Measurements from ENCODE around the gene OSBPL1A.

DNA sequence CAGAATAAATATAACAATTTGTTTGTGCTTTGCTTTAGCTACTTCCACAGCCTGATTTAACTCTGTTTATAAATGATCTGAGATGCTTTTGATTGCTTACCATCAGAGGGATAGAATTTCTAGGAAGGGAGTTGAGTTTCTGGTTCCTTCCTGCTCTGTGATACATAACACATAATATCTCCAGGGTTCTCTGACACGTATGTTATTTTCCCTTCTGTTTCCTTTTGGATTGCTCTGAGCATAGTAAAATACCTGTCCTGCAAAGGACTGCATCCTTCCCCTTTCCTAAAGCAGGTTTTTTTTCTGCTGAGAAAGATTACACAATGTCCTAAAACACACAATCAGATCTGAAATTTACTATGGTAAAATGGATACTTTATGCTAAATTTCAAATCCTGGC lies 182.7 kb downstream of the OSBPL1A start:
- TF ChIP-seq, protein P1, sequence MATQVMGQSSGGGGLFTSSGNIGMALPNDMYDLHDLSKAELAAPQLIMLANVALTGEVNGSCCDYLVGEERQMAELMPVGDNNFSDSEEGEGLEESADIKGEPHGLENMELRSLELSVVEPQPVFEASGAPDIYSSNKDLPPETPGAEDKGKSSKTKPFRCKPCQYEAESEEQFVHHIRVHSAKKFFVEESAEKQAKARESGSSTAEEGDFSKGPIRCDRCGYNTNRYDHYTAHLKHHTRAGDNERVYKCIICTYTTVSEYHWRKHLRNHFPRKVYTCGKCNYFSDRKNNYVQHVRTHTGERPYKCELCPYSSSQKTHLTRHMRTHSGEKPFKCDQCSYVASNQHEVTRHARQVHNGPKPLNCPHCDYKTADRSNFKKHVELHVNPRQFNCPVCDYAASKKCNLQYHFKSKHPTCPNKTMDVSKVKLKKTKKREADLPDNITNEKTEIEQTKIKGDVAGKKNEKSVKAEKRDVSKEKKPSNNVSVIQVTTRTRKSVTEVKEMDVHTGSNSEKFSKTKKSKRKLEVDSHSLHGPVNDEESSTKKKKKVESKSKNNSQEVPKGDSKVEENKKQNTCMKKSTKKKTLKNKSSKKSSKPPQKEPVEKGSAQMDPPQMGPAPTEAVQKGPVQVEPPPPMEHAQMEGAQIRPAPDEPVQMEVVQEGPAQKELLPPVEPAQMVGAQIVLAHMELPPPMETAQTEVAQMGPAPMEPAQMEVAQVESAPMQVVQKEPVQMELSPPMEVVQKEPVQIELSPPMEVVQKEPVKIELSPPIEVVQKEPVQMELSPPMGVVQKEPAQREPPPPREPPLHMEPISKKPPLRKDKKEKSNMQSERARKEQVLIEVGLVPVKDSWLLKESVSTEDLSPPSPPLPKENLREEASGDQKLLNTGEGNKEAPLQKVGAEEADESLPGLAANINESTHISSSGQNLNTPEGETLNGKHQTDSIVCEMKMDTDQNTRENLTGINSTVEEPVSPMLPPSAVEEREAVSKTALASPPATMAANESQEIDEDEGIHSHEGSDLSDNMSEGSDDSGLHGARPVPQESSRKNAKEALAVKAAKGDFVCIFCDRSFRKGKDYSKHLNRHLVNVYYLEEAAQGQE (IDR thresholded peaks at IDR 0.05; ENCODE audit: insufficient read depth in 1 of 2, low read depth in 2 of 2, low read length in 2 of 2) = no peak
- TF ChIP-seq POLR2AphosphoS5 (IDR thresholded peaks at IDR 0.05; ENCODE audit: low read depth, low read length) (no peak), SIN3A (IDR thresholded peaks at IDR 0.05; ENCODE audit: borderline replicate concordance, insufficient read depth, low read length) (no peak), TAF1 (IDR thresholded peaks at IDR 0.05; ENCODE audit: borderline replicate concordance, insufficient read depth, low read length) (no peak)

Measured in PFSK-1 (cell line).